K562 (cell line): ENCODE data around the gene HYAL1. TPM values are rescaled to one million over a fixed set of nuclear protein-coding genes. Genes with fewer than 3 reads are reported as not detected.
A peak's percentile ranks its signal among the peaks of the same experiment; 100 is the strongest.

Source experiments
- ADNP ChIP-seq: fragments of 200-800 bp; sonication (Bioruptor generic); IDR thresholded peaks from 2 replicates; pipeline ENCODE4 v1.6.1; 2016; ENCODE audit warnings: missing genetic modification characterization, missing compliant biosample characterization
- ATF7 ChIP-seq: fragments of 450-650 bp; IDR thresholded peaks from 2 replicates; pipeline ENCODE4 v1.7.1; 2014; ENCODE audit warnings: mild to moderate bottlenecking, moderate library complexity
- BACH1 ChIP-seq: fragments of 200-800 bp; sonication (Bioruptor generic); IDR thresholded peaks from 2 replicates; pipeline ENCODE4 v1.6.1; 2016; ENCODE audit warnings: missing genetic modification characterization, missing compliant biosample characterization
- CBFA2T3 ChIP-seq: fragments of 450-650 bp; IDR thresholded peaks from 2 replicates; pipeline ENCODE4 v1.6.1; 2017
- CEBPG ChIP-seq, 3 experiments: fragments of 200-800 bp in 1 of 3; sonication (Bioruptor generic) in 1 of 3; sonication (generic) in 1 of 3; formaldehyde crosslinking in 1 of 3; IDR thresholded peaks in 2 of 3; conservative IDR thresholded peaks in 1 of 3; 2 replicates each; pipeline versions ENCODE4 v1.6.1 to v1.8.0; 2016 to 2022; ENCODE audit warnings: missing compliant biosample characterization in 2 of 3, missing genetic modification characterization in 2 of 3, mild to moderate bottlenecking in 1 of 3, missing genetic modification reagents in 1 of 3
- ERF ChIP-seq: fragments of 450-650 bp; formaldehyde crosslinking; IDR thresholded peaks from 2 replicates; pipeline ENCODE4 v1.4.0; 2020; ENCODE audit warnings: mild to moderate bottlenecking, mixed read lengths
- ETV5 ChIP-seq: sonication (generic); formaldehyde crosslinking; IDR thresholded peaks from 2 replicates; pipeline ENCODE4 v1.4.0; 2020; ENCODE audit warnings: low read depth, mild to moderate bottlenecking, missing genetic modification reagents
- FOXK2 ChIP-seq, 2 experiments: fragments of 450-650 bp; IDR thresholded peaks in 1 of 2; conservative IDR thresholded peaks in 1 of 2; 2 replicates each; pipeline ENCODE4 v1.6.1; 2016; ENCODE audit warnings: low read depth in 2 of 2, mild to moderate bottlenecking in 1 of 2
- HDGF ChIP-seq: fragments of 450-650 bp; IDR thresholded peaks from 2 replicates; pipeline ENCODE4 v1.6.1; 2016
- ID3 ChIP-seq, 2 experiments: fragments of 250-450 bp in 1 of 2; fragments of 450-650 bp in 1 of 2; sonication (Bioruptor Pico) in 1 of 2; IDR thresholded peaks; 2 replicates each; pipeline versions ENCODE4 v1.6.1 to v1.8.0; 2016 to 2021; ENCODE audit warnings: mild to moderate bottlenecking in 2 of 2, moderate library complexity in 2 of 2, missing compliant biosample characterization in 1 of 2, missing genetic modification characterization in 1 of 2
- MYNN ChIP-seq, 2 experiments: sonication (generic); formaldehyde crosslinking in 1 of 2; IDR thresholded peaks; 2 replicates each; pipeline versions ENCODE4 v1.5.0 to v1.6.1; 2016 to 2020; ENCODE audit warnings: antibody characterized with exemption in 1 of 2, missing genetic modification reagents in 1 of 2
- NFE2L1 ChIP-seq: fragments of 450-650 bp; IDR thresholded peaks from 2 replicates; pipeline ENCODE4 v1.6.1; 2016; ENCODE audit warnings: missing genetic modification characterization, low read depth, mild to moderate bottlenecking, missing compliant biosample characterization, moderate library complexity, borderline replicate concordance
- PREB ChIP-seq: sonication (generic); formaldehyde crosslinking; IDR thresholded peaks from 2 replicates; pipeline ENCODE4 v1.8.1; 2023; ENCODE audit warnings: mild to moderate bottlenecking, missing genetic modification reagents
- RREB1 ChIP-seq: fragments of 250-450 bp; sonication (Bioruptor Pico); IDR thresholded peaks from 2 replicates; pipeline ENCODE4 v1.4.0; 2020
- SRSF1 ChIP-seq: fragments of 200-400 bp; formaldehyde crosslinking; IDR thresholded peaks from 2 replicates; pipeline ENCODE4 v1.6.1; 2017; ENCODE audit warnings: mild to moderate bottlenecking, low read depth, low read length, moderate library complexity
- WHSC1 ChIP-seq: IDR thresholded peaks from one replicate; pipeline ENCODE4 v1.6.1; 2012; ENCODE audit warnings: low read length, control low read depth, inconsistent platforms
- ZNF175 ChIP-seq: fragments of 200-800 bp; sonication (Bioruptor generic); IDR thresholded peaks from 2 replicates; pipeline ENCODE4 v1.6.1; 2016; ENCODE audit warnings: low read depth, mild to moderate bottlenecking, missing genetic modification characterization, missing compliant biosample characterization
- ZNF282 ChIP-seq: sonication (generic); formaldehyde crosslinking; IDR thresholded peaks from 2 replicates; pipeline ENCODE4 v1.8.1; 2023; ENCODE audit warnings: missing genetic modification reagents
- polyA plus RNA-seq, 8 experiments: library from polyadenylated mRNA; depleted of rRNA in 4 of 8; stranded (reverse) in 5 of 8; unstranded in 3 of 8; fragments of >200 nt; fragmentation: Nextera tagmentation in 2 of 8; fragmentation: Illumina TruSeq in 1 of 8; extraction: Ambion mirVana in 2 of 8; extraction: Trizol in 1 of 8; gene quantifications; 2 replicates each; pipeline versions ENCODE4 v1.2.1 to v1.2.3, GENCODE V29; 2011 to 2014; ENCODE audit warnings: inconsistent platforms in 1 of 8, missing spikeins in 1 of 8
- total RNA-seq, 7 experiments: library from RNA; depleted of rRNA in 6 of 7; stranded (reverse); fragments of >200 nt in 6 of 7; fragmentation: Illumina TruSeq in 2 of 7; extraction: Trizol in 2 of 7; gene quantifications; 2 replicates each; pipeline versions ENCODE4 v1.2.1 to v1.2.3, GENCODE V29; 2011 to 2021; ENCODE audit warnings: low replicate concordance in 1 of 7
- TF ChIP-seq, protein P1 (sequence below): fragments of 250-450 bp; sonication (Bioruptor Pico); IDR thresholded peaks from 2 replicates; pipeline ENCODE4 v1.5.0; 2021

The HYAL1 gene
- total and polyA plus RNA-seq, 9 of the 15 experiments (the other 6 are each of a cell fraction or from before 2014, with no cell fraction given) = 1.4 to 8.5 (median 4.7) TPM

- no peak for TF ChIP-seq ETV5 (CRISPR knock-in tag)
- TF ChIP-seq ID3 (CRISPR knock-in tag; IDR thresholded peaks at IDR 0.05) = no peak
- no peak for TF ChIP-seq ID3 (tag; IDR thresholded peaks at IDR 0.05)
- TF ChIP-seq, protein P1, sequence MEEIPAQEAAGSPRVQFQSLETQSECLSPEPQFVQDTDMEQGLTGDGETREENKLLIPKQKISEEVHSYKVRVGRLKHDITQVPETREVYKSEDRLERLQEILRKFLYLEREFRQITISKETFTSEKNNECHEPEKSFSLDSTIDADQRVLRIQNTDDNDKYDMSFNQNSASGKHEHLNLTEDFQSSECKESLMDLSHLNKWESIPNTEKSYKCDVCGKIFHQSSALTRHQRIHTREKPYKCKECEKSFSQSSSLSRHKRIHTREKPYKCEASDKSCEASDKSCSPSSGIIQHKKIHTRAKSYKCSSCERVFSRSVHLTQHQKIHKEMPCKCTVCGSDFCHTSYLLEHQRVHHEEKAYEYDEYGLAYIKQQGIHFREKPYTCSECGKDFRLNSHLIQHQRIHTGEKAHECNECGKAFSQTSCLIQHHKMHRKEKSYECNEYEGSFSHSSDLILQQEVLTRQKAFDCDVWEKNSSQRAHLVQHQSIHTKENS (CRISPR knock-in tag) = no peak
- TF ChIP-seq PREB = no peak
- no peak for TF ChIP-seq ERF (CRISPR knock-in tag)
- TF ChIP-seq ADNP (tag) = no peak
- no peak for TF ChIP-seq NFE2L1
- TF ChIP-seq ZNF175 = no peak
- TF ChIP-seq HDGF = peak; percentile 43; the same call in 1 of the 2 replicates
- TF ChIP-seq CBFA2T3 = peak; percentile 9; the same call in 1 of the 2 replicates
- TF ChIP-seq WHSC1 = no peak
- TF ChIP-seq BACH1 = no peak
- 0 out of 2 replicates have a peak, but pooled peaks have one; percentile 15 for TF ChIP-seq ATF7
- no peak for TF ChIP-seq SRSF1
- no peak for TF ChIP-seq FOXK2 (conservative IDR thresholded peaks at IDR 0.05 in 1 of 2, IDR thresholded peaks at IDR 0.05 in 1 of 2; ENCODE audit: low read depth in 2 of 2)
- TF ChIP-seq MYNN (IDR thresholded peaks at IDR 0.05) = 0 out of 2 replicates have a peak, but pooled peaks have one; percentile 22
- no peak for TF ChIP-seq MYNN (CRISPR knock-in tag; IDR thresholded peaks at IDR 0.05)
- TF ChIP-seq RREB1 = no peak
- no peak for TF ChIP-seq ZNF282 (CRISPR knock-in tag)
- 0 out of 2 replicates have a peak, but pooled peaks have one; percentile 8 for TF ChIP-seq CEBPG (CRISPR knock-in tag; IDR thresholded peaks at IDR 0.05)
- no peak for TF ChIP-seq CEBPG (tag; conservative IDR thresholded peaks at IDR 0.05 in 1 of 2, IDR thresholded peaks at IDR 0.05 in 1 of 2)
Measured at GRCh38 chr3:50316657-50317242, 13.4 kb upstream of the HYAL1 start (continued).
